ENCODE measurements around the gene SLC13A5. TPM values are rescaled to one million over a fixed set of nuclear protein-coding genes. Genes with fewer than 3 reads are reported as not detected.

The SLC13A5 gene
- total RNA-seq, 2 experiments from 2014 or later: not detected

Other genes with a start within 250 kb of the SLC13A5 start
- gene PITPNM3, start 156.8 kb downstream of the SLC13A5 start, total RNA-seq: under 1 TPM; 0.44 to 0.59 TPM
- 10 to 100 TPM; 20.8 to 21.4 TPM for gene KIAA0753, start 72.7 kb downstream of the SLC13A5 start, total RNA-seq
- 100 to 1,000 TPM; 121 to 126 TPM for gene TXNDC17, start 72.3 kb downstream of the SLC13A5 start, total RNA-seq
- gene MED31, start 61.8 kb downstream of the SLC13A5 start, total RNA-seq: 10 to 100 TPM; 25.2 to 28.5 TPM
- 1 to 10 TPM; 1.5 TPM for gene C17orf100, start 61.6 kb downstream of the SLC13A5 start, total RNA-seq
- 1 to 10 TPM; 2.2 to 2.7 TPM for gene XAF1, start 42.7 kb upstream of the SLC13A5 start, total RNA-seq
- gene FBXO39, start 62.8 kb upstream of the SLC13A5 start, total RNA-seq: not detected
- gene TEKT1, start 118.4 kb upstream of the SLC13A5 start, total RNA-seq: not detected

Measured in activated CD8-positive, alpha-beta memory T cell treated with anti-CD3 and anti-CD28 coated beads for 36 hours (primary cell).